ENCODE results near the gene PGF. TPM values are rescaled to one million over a fixed set of nuclear protein-coding genes. Genes with fewer than 3 reads are reported as not detected.

PGF gene
- total RNA-seq, 1 donor from 2014 or later: 8.3 TPM

GRCh38 chr14:74949859-74950573 is 5.4 kb downstream of the PGF start:
- Histone ChIP-seq H3K27ac (no peak overlapping the region), H3K36me3 (no peaks in the 10 kb centered on the region), H3K4me1 (peaks cover 30% of the 10 kb centered on the region), H3K27me3 (no peaks in the 10 kb centered on the region), H3K4me3 (no peak overlapping the region), H3K9me3 (no peaks in the 10 kb centered on the region)
- DNase-seq (ENCODE audit: extremely low spot score in 2 of 2): no peak
- intact Hi-C loops (cut with DNase I): loop anchor here (5.0 to 10.0 kb wide), 2 partner anchors 55 to 142 kb away; partner anchors contain the start of gene EIF2B2
- no peak for TF ChIP-seq CTCF (IDR thresholded peaks at IDR 0.05)

- H3K9me3 ChIP-seq: no peaks in the 10 kb centered on the region
- no peak overlapping the region for H3K4me3 ChIP-seq
- no peaks in the 10 kb centered on the region for H3K36me3 ChIP-seq
- TF ChIP-seq POLR2AphosphoS5 (IDR thresholded peaks at IDR 0.05; ENCODE audit: insufficient read depth in 1 of 2, low read depth in 1 of 2): no peak
- TF ChIP-seq POLR2A (IDR thresholded peaks at IDR 0.05): no peak
- no peak for TF ChIP-seq CTCF (IDR thresholded peaks at IDR 0.05)
- peaks cover 21% of the 10 kb centered on the region for H3K4me1 ChIP-seq
- H3K27me3 ChIP-seq: no peaks in the 10 kb centered on the region
- no peak overlapping the region for H3K27ac ChIP-seq
- intact Hi-C loops (cut with DNase I): no loop called here
- DNase-seq (ENCODE audit: extremely low spot score in 2 of 2): no peak
These were observed 6.2 kb downstream of the PGF start for GRCh38 chr14:74949191-74949601.

DNA sequence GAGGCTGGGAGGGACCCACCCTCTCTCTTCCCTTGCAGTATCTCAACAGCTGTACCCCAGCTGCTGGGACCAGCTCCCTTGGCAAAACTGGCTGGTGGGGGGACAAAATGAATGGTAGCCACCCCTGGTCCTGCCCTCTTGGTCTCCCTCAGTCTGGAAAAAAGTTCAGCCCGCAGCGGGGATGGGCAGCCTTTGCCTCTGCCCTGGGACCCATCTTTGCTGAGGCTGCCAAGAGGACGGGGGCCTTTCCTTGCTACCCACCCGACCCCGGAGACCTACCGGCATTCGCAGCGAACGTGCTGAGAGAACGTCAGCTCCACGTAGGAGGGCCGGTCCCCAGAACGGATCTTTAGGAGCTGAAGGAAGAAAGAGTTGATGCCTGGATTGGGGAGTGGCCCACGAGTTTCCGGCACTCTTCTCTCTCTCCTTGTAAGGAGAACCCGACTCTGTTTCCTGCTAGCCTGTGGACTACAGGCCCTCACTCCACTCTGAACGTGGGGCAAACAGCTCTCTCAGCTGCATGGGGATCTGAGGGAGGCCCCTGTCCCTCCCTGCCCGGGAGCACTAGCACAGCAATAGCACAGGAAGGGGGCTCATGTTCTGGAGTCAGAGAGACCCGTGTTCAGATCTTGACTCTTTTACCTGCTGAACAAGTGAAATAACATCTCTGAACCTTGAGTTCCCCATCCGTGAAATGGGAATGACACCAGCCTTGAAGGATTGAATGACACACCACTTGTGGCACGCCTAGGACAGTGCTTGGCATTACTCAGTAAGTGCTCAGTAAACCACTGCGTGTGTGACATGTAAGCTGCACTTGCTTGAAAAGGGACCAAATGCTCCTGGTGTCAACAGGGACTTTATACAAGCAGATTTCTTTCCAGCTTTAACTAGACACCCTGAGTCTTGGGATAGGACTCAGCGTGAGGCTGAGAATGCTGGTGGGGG is 6.9 kb downstream of the PGF start:
- TF ChIP-seq POLR2A (IDR thresholded peaks at IDR 0.05) (no peak), CTCF (IDR thresholded peaks at IDR 0.05) (no peak), POLR2AphosphoS5 (IDR thresholded peaks at IDR 0.05; ENCODE audit: insufficient read depth in 1 of 2, low read depth in 1 of 2) (no peak)
- H3K27ac ChIP-seq: no peak overlapping the region
- no peaks in the 10 kb centered on the region for H3K36me3 ChIP-seq
- intact Hi-C loops (cut with DNase I): no loop called here
- no peak for DNase-seq (ENCODE audit: extremely low spot score in 2 of 2)
- H3K4me3 ChIP-seq: no peak overlapping the region
- H3K27me3 ChIP-seq: no peaks in the 10 kb centered on the region
- H3K9me3 ChIP-seq: no peaks in the 10 kb centered on the region
- peaks cover 14% of the 10 kb centered on the region for H3K4me1 ChIP-seq

DNA sequence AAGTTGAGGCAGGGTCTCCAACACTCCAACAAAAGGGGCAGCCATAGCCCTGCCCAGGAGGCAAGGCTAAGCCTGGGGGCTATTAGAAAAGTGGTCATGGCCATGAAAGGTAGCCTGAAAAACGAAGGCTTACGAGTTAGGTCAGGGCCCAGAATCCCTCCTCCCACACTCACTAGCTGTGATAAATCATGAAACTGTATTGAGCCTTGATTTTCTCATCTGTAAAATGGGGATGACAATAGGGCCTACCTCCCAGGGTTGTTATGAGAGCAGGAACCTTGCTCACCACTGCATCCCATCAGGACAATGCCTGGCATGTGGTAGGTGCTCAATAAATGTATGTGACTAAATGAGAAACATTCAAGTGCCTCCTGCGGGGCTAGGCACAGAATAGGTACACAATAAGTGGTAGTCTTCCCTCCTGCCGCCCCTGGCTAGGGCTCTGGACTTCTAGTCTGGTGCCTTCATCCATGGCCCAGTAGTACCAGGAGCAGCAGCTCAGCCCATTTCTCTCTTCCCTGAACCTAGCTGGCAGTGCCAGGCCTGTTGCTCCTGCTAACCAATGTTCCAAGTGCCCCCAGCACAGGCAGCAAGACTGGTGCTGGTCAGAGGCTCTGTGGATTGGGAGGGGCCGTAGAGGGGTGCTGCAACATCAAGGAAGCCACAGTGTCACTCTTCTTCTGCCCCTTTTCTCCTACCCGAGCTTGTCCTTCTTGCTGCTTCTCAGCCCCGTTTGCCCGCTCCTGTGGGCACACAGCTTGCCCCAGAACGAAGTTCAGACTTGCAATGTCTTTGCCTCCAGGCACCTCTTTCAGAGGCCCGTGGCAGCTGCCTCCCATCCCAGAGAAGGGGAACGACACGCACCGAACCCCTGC is 7.8 kb downstream of the PGF start:
- DNase-seq (ENCODE audit: extremely low spot score in 2 of 2): no peak
- Histone ChIP-seq H3K9me3 (no peaks in the 10 kb centered on the region), H3K27me3 (no peaks in the 10 kb centered on the region), H3K4me1 (peaks cover 10% of the 10 kb centered on the region), H3K36me3 (no peaks in the 10 kb centered on the region), H3K4me3 (no peak overlapping the region), H3K27ac (no peak overlapping the region)
- intact Hi-C loops (cut with DNase I): no loop called here
- TF ChIP-seq CTCF (IDR thresholded peaks at IDR 0.05) (no peak), POLR2A (IDR thresholded peaks at IDR 0.05) (no peak), POLR2AphosphoS5 (IDR thresholded peaks at IDR 0.05; ENCODE audit: insufficient read depth in 1 of 2, low read depth in 1 of 2) (no peak)

All from vagina (tissue), 2 donors.